CD4-positive, alpha-beta T cell (primary cell): ENCODE measurements around the gene PUM2. TPM values are rescaled to one million over a fixed set of nuclear protein-coding genes. Genes with fewer than 3 reads are reported as not detected.

Source experiments
- ATAC-seq: fragments of 200-7000 bp; cut with Tn5 transposase; one replicate; pipeline ENCODE4 v1.10.0; 2022; ENCODE audit warnings: mild to moderate bottlenecking; ENCODE audit not compliant: poor library complexity
- CTCF ChIA-PET: fragments of 350-600 bp; sonication (Branson Sonifier 250); formaldehyde crosslinking; loops from one replicate; lab custom pipeline; 2021; ENCODE audit warnings: antibody characterized with exemption, inconsistent platforms; lab: Charles Lee
- POLR2A ChIA-PET: fragments of 350-600 bp; sonication (Branson Sonifier 250); formaldehyde crosslinking; loops from one replicate; lab custom pipeline; 2021; ENCODE audit warnings: antibody characterized with exemption, inconsistent platforms; lab: Charles Lee
- DNase-seq, 14 experiments: peaks; one replicate each; pipeline ENCODE4 v3.0.0-alpha.2; 2013 to 2020; ENCODE audit warnings: mixed read lengths in 2 of 14
- H3K27ac ChIP-seq, 2 donors: one replicate each; pipeline versions ENCODE4 v1.5.1 to v1.7.0; 2013; ENCODE audit warnings: low read length in 2 of 2, low read depth in 1 of 2, mild to moderate bottlenecking in 1 of 2
- H3K27me3 ChIP-seq, 2 experiments: 1 replicate in 1 of 2; 2 replicates in 1 of 2; pipeline versions ENCODE4 v1.6.1 to v1.7.0; 2013; ENCODE audit warnings: low read length in 2 of 2, control low read depth in 1 of 2, mild to moderate bottlenecking in 1 of 2, moderate library complexity in 1 of 2; ENCODE audit not compliant: insufficient read depth in 2 of 2, control insufficient read depth in 1 of 2
- H3K36me3 ChIP-seq: one replicate; pipeline ENCODE4 v1.6.1; 2013; ENCODE audit warnings: low read length, control low read depth; ENCODE audit not compliant: insufficient read depth
- H3K4me1 ChIP-seq: one replicate; pipeline ENCODE4 v1.6.1; 2013; ENCODE audit warnings: low read length, control low read depth; ENCODE audit not compliant: insufficient read depth
- H3K4me3 ChIP-seq: one replicate; pipeline ENCODE4 v1.5.1; 2013; ENCODE audit warnings: mild to moderate bottlenecking, low read length, moderate library complexity
- H3K9me3 ChIP-seq, 2 experiments: 1 replicate in 1 of 2; 2 replicates in 1 of 2; pipeline versions ENCODE4 v1.6.1 to v1.7.0; 2013; ENCODE audit warnings: low read length in 2 of 2, mild to moderate bottlenecking in 2 of 2, control low read depth in 1 of 2, moderate library complexity in 1 of 2; ENCODE audit not compliant: control insufficient read depth in 1 of 2, insufficient read depth in 1 of 2
- H3K27ac Mint-ChIP-seq: one replicate; pipeline ENCODE4 v1.8.0; 2020; ENCODE audit warnings: mixed read lengths
- H3K27me3 Mint-ChIP-seq: one replicate; pipeline ENCODE4 v1.8.0; 2021; ENCODE audit warnings: mixed read lengths
- H3K36me3 Mint-ChIP-seq: one replicate; pipeline ENCODE4 v1.8.0; 2021; ENCODE audit warnings: low read depth, mixed read lengths
- H3K4me1 Mint-ChIP-seq: one replicate; pipeline ENCODE4 v1.8.0; 2021; ENCODE audit warnings: low read depth, mixed read lengths
- H3K4me3 Mint-ChIP-seq: one replicate; pipeline ENCODE4 v1.8.0; 2020; ENCODE audit warnings: mild to moderate bottlenecking, mixed read lengths
- H3K9me3 Mint-ChIP-seq: one replicate; pipeline ENCODE4 v1.8.0; 2020; ENCODE audit warnings: mixed read lengths
- intact Hi-C, 2 experiments: fragments of 100-400 bp; cut with DNase I in 1 of 2; cut with micrococcal nuclease in 1 of 2; formaldehyde crosslinking; loops; one replicate each; pipeline versions ENCODE4 v1.15.1 to v1.9.0; 2023 to 2025; cut with DNase I, micrococcal nuclease
- total RNA-seq, 174 experiments: library from RNA in 2 of 174; stranded (reverse) in 2 of 174; gene quantifications; one replicate each; pipeline ENCODE4 v1.2.3 and lab custom pipeline; 2021 to 2026
- TF ChIP-seq, protein P1 (sequence below): fragments of 200-600 bp; IDR thresholded peaks from one replicate; pipeline ENCODE4 v1.8.0; 2022; ENCODE audit warnings: antibody characterized with exemption, mild to moderate bottlenecking

Gene PUM2
- total RNA-seq, 2 experiments from 2014 or later, result 94.9 to 95.4 TPM

DNA sequence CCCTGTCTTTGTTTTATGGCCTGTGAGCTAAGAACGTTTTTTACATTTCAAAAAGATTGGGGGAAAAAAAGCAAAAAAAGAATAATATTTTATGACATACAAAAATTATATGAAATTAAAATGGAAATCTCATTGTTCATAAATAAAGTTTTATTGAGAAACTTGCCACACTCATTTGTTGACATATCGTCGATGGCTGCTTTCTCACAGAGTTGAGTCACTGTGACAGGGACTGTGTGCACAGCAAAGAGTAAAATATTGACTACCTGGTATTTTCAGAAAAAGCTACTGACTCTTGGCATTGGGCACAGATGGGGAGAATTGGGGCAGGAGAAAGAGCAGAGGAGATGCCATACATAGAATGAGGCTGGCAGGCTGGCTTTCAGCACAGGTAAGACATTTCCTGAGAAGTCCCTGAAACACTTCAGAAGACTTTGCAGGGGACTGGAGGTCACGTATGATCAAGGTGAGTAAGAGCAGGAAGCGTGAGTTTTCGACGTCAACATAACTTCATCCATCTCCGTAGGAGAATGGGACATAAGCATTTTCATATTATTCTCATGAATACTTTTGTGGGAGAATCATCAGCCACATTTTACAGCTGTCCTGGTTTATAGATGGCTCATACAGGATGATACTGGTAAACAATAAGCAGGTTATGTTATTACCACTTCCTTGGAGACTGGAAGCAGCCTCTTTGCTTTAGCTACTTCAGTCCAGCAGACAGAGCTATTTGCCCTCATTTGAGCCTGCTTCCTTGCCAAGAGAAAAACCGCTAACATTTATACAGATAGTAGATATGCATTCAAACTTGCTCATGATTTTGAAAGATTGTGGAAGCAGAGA lies 32.5 kb upstream of the PUM2 start:
- Mint-ChIP-seq H3K36me3 (no peaks in the 10 kb centered on the region), H3K4me1 (no peaks in the 10 kb centered on the region), H3K4me3 (no peak overlapping the region), H3K9me3 (no peaks in the 10 kb centered on the region), H3K27ac (no peak overlapping the region), H3K27me3 (no peaks in the 10 kb centered on the region)
- intact Hi-C loops, result no loop called here
- Histone ChIP-seq H3K4me3 (no peak overlapping the region), H3K27ac (no peak overlapping the region), H3K9me3 (no peaks in the 10 kb centered on the region), H3K27me3 (no peaks in the 10 kb centered on the region), H3K36me3 (no peaks in the 10 kb centered on the region), H3K4me1 (no peaks in the 10 kb centered on the region)
- ChIA-PET CTCF (interaction anchor here (1.4 kb wide), 1 partner anchor 20 kb away, joined by 5 read pairs; no protein-coding TSS in a partner anchor), POLR2A (interaction anchor here (1.3 kb wide), 1 partner anchor 32 kb away, joined by 3 read pairs; no protein-coding TSS in a partner anchor)
- peak in 2 of 14 experiments; percentile 18 to 24 for DNase-seq
- peak; percentile 34 for ATAC-seq
- TF ChIP-seq, protein P1, sequence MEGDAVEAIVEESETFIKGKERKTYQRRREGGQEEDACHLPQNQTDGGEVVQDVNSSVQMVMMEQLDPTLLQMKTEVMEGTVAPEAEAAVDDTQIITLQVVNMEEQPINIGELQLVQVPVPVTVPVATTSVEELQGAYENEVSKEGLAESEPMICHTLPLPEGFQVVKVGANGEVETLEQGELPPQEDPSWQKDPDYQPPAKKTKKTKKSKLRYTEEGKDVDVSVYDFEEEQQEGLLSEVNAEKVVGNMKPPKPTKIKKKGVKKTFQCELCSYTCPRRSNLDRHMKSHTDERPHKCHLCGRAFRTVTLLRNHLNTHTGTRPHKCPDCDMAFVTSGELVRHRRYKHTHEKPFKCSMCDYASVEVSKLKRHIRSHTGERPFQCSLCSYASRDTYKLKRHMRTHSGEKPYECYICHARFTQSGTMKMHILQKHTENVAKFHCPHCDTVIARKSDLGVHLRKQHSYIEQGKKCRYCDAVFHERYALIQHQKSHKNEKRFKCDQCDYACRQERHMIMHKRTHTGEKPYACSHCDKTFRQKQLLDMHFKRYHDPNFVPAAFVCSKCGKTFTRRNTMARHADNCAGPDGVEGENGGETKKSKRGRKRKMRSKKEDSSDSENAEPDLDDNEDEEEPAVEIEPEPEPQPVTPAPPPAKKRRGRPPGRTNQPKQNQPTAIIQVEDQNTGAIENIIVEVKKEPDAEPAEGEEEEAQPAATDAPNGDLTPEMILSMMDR, result no peak

DNA sequence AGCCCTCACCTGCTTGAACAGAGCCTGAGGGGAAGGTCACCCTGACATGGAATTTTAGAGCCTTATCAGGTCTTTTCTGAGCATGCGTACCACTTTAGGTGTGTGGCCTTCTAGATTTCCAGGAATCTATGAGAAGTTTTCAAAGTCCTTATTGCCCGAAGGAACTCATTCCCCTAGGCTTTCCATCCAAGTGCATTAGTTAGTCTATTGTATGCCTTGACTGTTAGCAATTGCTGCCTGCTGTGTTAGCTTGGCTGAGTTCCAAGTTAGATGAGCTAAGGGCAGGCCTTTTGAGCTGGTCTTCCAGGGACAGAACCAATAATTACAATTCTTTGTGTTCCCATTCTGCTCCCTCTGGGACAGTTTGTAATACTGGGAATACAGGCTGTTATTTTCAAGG lies 30.8 kb upstream of the PUM2 start:
- TF ChIP-seq, protein P1, result no peak
- Histone ChIP-seq H3K4me3 (no peak overlapping the region), H3K4me1 (no peaks in the 10 kb centered on the region), H3K27me3 (no peaks in the 10 kb centered on the region), H3K9me3 (no peaks in the 10 kb centered on the region), H3K27ac (no peak overlapping the region), H3K36me3 (no peaks in the 10 kb centered on the region)
- Mint-ChIP-seq H3K4me1 (no peaks in the 10 kb centered on the region), H3K9me3 (no peaks in the 10 kb centered on the region), H3K4me3 (no peak overlapping the region), H3K27ac (no peak overlapping the region), H3K36me3 (no peaks in the 10 kb centered on the region), H3K27me3 (no peaks in the 10 kb centered on the region)
- no peak for DNase-seq
- no peak for ATAC-seq
- POLR2A ChIA-PET, result interaction anchor here (0.6 kb wide), 1 partner anchor 75 kb away, joined by 3 read pairs; no protein-coding TSS in a partner anchor
- intact Hi-C loops, result no loop called here
- CTCF ChIA-PET, result no interaction called here

DNA sequence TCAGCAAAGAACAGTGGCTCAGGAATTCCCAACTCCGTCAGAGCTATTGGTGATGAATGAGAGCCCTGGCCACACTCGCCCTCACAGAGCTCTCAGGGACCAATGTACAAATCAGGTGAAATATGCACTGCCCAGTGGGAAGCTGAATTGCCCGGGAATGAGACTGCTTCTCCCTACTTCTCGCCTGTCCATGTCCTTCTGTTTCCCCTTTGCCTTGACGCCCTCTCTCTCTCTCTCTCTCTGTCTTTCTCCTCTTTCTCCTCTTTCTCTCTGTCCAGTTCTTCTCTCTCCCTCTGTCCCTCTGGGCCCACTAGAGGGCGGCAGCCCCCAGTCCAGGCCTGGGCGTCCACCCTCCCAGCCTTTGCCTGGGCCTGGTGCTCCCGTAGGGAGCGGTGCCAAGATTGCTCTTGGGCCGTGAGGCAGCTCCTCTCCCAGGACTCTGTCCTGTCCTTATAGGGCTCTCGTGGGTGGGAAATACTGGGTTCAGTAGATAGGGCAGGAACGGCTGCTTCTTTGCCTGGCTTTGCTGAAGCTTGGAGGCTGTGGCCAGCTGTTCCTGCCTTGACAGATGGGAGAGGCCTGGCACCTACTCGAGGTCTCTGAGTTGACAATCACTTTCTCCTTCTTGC lies 28.4 kb upstream of the PUM2 start:
- Histone ChIP-seq H3K27ac (no peak overlapping the region), H3K4me3 (no peak overlapping the region), H3K36me3 (no peaks in the 10 kb centered on the region), H3K4me1 (no peaks in the 10 kb centered on the region), H3K27me3 (no peaks in the 10 kb centered on the region), H3K9me3 (no peaks in the 10 kb centered on the region)
- ATAC-seq (no peak), DNase-seq (peak in 1 of 14 experiments; percentile 25)
- TF ChIP-seq, protein P1, result no peak
- no peaks in the 10 kb centered on the region for H3K36me3 Mint-ChIP-seq
- ChIA-PET CTCF (interaction anchor here (0.7 kb wide), 1 partner anchor 24 kb away, joined by 3 read pairs; no protein-coding TSS in a partner anchor), POLR2A (no interaction called here)
- no peak overlapping the region for H3K4me3 Mint-ChIP-seq
- H3K4me1 Mint-ChIP-seq, result no peaks in the 10 kb centered on the region
- intact Hi-C loops, result no loop called here
- no peak overlapping the region for H3K27ac Mint-ChIP-seq
- H3K27me3 Mint-ChIP-seq, result no peaks in the 10 kb centered on the region
- H3K9me3 Mint-ChIP-seq, result no peaks in the 10 kb centered on the region
